Measurements from ENCODE around the gene NUP153. TPM values are rescaled to one million over a fixed set of nuclear protein-coding genes. Genes with fewer than 3 reads are reported as not detected.

NUP153 gene
- total RNA-seq, 1 experiment from 2014 or later, result 99.3 TPM

GRCh38 chr6:17630511-17631073, 76.1 kb downstream of the NUP153 start:
- H3K79me1 ChIP-seq (ENCODE audit: insufficient read depth, low read depth, low read length, poor library complexity, severe bottlenecking), result peaks cover 3% of the 10 kb centered on the region
- no peak overlapping the region for H4K5ac ChIP-seq (ENCODE audit: insufficient read length, low read depth, low read length)
- Mint-ChIP-seq H3K36me3 (ENCODE audit: insufficient read depth in 1 of 3, low read depth in 3 of 3) (peaks cover 45 to 82% (median 78%) of the 10 kb centered on the region in 3 experiments; a peak in 6 of 7 replicates), H3K4me3 (no peak overlapping the region), H3K9me3 (no peaks in the 10 kb centered on the region), H3K4me1 (no peaks in the 10 kb centered on the region), H3K27me3 (ENCODE audit: low read depth) (no peaks in the 10 kb centered on the region), H3K27ac (peak overlapping the region in 1 of 3 experiments; percentile 36; a peak in 1 of 7 replicates)
- no peak for DNase-seq
- H3K9me3 ChIP-seq (ENCODE audit: control insufficient read depth, low read depth, low read length), result no peaks in the 10 kb centered on the region
- H4K91ac ChIP-seq (ENCODE audit: insufficient read length, low read depth, low read length), result no peak overlapping the region
- H3K4me1 ChIP-seq (ENCODE audit: insufficient read depth, low read length), result no peaks in the 10 kb centered on the region; the same call in 1 of the 2 replicates
- H2BK120ac ChIP-seq (ENCODE audit: low read depth, low read length, poor library complexity, severe bottlenecking), result no peak overlapping the region
- H3K27ac ChIP-seq (ENCODE audit: insufficient read length, low read depth, low read length), result no peak overlapping the region
- no peaks in the 10 kb centered on the region for H3K23me2 ChIP-seq (ENCODE audit: insufficient read length, low read depth, low read length, poor library complexity, severe bottlenecking)
- H3K14ac ChIP-seq (ENCODE audit: insufficient read depth, low read length), result no peak overlapping the region
- no CpG with 5 or more reads among the region's 5 CpGs for whole genome bisulfite sequencing (ENCODE audit: extremely low coverage, insufficient read length, low lambda C conversion rate)
- no peak overlapping the region for H2BK5ac ChIP-seq (ENCODE audit: insufficient read length, low read length)
- no peak overlapping the region for H2BK15ac ChIP-seq (ENCODE audit: low read depth, low read length)
- no peak overlapping the region for H3T11ph ChIP-seq (ENCODE audit: low read length)
- TF ChIP-seq CTCF (conservative IDR thresholded peaks at IDR 0.05), result no peak
- H4K20me1 ChIP-seq (ENCODE audit: control insufficient read depth, insufficient read depth, insufficient read length), result no peaks in the 10 kb centered on the region
- H3K23ac ChIP-seq (ENCODE audit: insufficient read length, low read depth, low read length), result no peak overlapping the region
- no peak overlapping the region for H3K4me2 ChIP-seq (ENCODE audit: insufficient read depth, insufficient read length, low read length)
- H4K8ac ChIP-seq (replicated peaks; ENCODE audit: insufficient read length, low read depth, low read length), result no peak overlapping the region
- no peaks in the 10 kb centered on the region for H3K79me2 ChIP-seq (ENCODE audit: insufficient read depth, low read length)
- no peak overlapping the region for H3K4ac ChIP-seq (ENCODE audit: low read depth, low read length)
- H2AK5ac ChIP-seq (ENCODE audit: insufficient read length, low read length), result no peak overlapping the region
- no peak overlapping the region for H2BK20ac ChIP-seq (ENCODE audit: low read depth, low read length, poor library complexity, severe bottlenecking)
- H3K56ac ChIP-seq (ENCODE audit: insufficient read length, low read depth, low read length), result no peak overlapping the region
- H3K27me3 ChIP-seq (ENCODE audit: insufficient read depth, low read length), result no peaks in the 10 kb centered on the region
- H2BK12ac ChIP-seq (ENCODE audit: insufficient read length, low read depth, low read length), result no peak overlapping the region
- H2AFZ ChIP-seq (ENCODE audit: low read length), result no peak overlapping the region
- no peak overlapping the region for H3K18ac ChIP-seq (ENCODE audit: insufficient read length, low read depth, low read length)
- H3K9ac ChIP-seq (ENCODE audit: extremely low read depth, insufficient read length, low read length), result no peak overlapping the region

Measured in H9 (cell line).